HL-60 (cell line): Measurements from ENCODE around the gene TMPRSS4.

Experiments used
- POLR2AphosphoS5 ChIP-seq: IDR thresholded peaks from 2 replicates; pipeline ENCODE4 v1.6.1; 2012; ENCODE audit warnings: low read depth
- TF ChIP-seq, protein P1 (sequence below): IDR thresholded peaks from one replicate; pipeline ENCODE4 v1.5.1; 2011; ENCODE audit warnings: low read length, control low read depth, inconsistent platforms; ENCODE audit not compliant: insufficient read depth

DNA sequence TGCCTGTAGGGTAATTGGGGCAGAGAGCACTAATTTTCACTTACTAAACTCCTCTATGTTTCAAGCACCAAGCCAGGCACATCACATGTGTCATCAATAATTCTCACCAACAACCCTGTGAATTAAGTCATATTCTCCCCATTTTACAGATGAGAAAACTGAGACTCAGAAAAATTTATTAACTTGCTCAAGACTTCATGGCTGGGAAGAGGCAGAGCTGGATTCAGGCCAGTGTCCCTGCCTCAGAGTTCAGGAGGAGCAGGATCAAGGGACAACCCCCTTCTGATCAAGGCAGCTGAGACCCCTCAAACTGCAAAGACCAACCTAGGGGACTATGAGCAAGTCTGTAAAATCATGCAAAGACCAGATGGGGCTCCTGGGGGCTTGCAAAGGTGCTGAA lies 7.8 kb downstream of the TMPRSS4 start:
- TF ChIP-seq, protein P1, sequence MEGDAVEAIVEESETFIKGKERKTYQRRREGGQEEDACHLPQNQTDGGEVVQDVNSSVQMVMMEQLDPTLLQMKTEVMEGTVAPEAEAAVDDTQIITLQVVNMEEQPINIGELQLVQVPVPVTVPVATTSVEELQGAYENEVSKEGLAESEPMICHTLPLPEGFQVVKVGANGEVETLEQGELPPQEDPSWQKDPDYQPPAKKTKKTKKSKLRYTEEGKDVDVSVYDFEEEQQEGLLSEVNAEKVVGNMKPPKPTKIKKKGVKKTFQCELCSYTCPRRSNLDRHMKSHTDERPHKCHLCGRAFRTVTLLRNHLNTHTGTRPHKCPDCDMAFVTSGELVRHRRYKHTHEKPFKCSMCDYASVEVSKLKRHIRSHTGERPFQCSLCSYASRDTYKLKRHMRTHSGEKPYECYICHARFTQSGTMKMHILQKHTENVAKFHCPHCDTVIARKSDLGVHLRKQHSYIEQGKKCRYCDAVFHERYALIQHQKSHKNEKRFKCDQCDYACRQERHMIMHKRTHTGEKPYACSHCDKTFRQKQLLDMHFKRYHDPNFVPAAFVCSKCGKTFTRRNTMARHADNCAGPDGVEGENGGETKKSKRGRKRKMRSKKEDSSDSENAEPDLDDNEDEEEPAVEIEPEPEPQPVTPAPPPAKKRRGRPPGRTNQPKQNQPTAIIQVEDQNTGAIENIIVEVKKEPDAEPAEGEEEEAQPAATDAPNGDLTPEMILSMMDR, result no peak
- TF ChIP-seq POLR2AphosphoS5, result no peak
